GM18499 (cell line): ENCODE measurements around the gene EIF3CL.
"Not testable (repeated sequence)": the region's sequence is repeated elsewhere in the genome, so short reads cannot be mapped to it uniquely, and the experiment has no call there.

Experiments
- ATAC-seq: cut with Tn5 transposase; IDR thresholded peaks from one replicate; pipeline ENCODE4 v1.9.1; 2021; ENCODE audit warnings: moderate number of reproducible peaks; ENCODE audit not compliant: insufficient read depth, unreplicated experiment

The EIF3CL gene

GRCh38 chr16:28363408-28363807 lies 40.2 kb downstream of the EIF3CL start, which contains the start of gene NPIPB6:
TSS of gene NPIPB6 (minus strand) at chr16:28363508. CDS start at chr16:28362822, 686 bp downstream.
- ATAC-seq, result not testable (repeated sequence)

DNA sequence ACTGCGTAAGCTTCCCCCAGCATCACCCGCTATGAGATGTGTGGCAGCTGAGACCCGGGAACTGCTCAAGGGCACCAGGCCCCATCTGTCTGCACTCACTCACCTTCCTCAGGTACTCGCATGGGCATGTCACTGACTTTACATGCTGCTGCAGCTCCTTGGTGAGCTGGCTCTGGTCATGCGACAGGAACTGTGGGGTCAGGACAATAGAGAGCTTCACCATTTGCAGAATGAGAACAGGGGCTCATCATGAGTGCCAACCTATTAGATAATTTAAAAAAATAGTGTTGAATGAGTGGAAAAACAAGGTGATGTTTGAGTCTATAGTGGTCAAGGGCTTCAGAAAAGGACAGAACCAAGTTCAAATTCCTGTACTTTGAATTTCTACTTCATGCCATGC lies 41.0 kb downstream of the EIF3CL start:
- ATAC-seq, result not testable (repeated sequence)

GRCh38 chr16:28338230-28338629 lies 65.4 kb downstream of the EIF3CL start:
- ATAC-seq, result not testable (repeated sequence)

DNA sequence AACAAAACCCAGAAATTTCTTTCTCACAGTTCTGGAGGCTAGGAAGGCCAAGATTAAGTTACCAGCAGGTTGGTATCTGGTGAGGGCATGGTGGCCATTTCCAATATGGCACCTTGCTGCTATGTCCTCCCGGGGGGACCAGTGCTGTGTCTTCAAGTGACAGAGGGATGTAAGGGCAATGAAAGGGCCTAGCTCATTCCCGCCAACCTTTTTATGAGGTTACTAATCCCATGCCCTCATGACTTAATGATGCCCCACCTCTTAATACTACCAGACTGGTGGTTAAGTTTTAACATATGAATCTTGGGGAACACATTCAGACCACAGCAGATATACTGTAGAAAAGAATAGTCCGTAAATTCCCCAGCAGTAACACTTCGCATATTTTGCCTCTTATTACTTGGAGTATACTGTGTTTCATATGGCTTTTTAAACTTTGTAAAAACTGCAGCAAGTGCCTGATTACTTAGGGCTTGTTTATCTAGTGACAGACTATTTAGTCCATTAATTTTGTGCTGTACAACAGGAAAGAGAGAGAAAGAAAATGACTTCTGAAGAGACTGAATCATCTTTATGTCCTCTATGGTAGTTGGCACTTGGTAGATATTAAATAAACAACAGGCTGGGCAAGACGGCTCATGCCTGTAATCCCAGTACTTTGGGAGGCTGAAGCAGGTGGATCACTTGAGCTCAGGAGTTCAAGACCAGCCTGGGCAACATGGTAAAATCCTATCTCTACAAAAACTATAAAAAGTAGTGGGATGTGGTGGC lies 66.5 kb downstream of the EIF3CL start:
- ATAC-seq, result not testable (repeated sequence)

GRCh38 chr16:28335678-28336077 lies 68.0 kb downstream of the EIF3CL start:
- ATAC-seq, result not testable (repeated sequence)

DNA sequence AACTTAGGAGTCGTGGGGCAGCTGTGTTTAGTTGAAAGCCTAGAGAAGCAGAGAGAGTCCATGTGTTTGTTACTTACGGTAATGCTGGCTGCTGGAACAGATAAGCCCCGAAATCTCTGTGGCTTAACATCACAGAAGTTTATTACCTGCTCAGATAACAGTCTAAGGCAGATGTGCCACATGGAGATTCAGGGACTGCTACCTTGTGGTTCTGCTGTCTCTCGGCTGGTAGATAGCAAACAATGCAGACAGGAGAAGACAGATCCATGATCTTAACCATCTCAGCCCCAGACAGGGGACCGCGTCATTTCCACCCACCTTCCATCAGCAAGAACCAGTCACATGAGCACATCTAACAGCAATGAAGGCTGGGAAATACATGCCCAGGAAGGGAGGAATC lies 71.0 kb downstream of the EIF3CL start:
- not testable (repeated sequence) for ATAC-seq

DNA sequence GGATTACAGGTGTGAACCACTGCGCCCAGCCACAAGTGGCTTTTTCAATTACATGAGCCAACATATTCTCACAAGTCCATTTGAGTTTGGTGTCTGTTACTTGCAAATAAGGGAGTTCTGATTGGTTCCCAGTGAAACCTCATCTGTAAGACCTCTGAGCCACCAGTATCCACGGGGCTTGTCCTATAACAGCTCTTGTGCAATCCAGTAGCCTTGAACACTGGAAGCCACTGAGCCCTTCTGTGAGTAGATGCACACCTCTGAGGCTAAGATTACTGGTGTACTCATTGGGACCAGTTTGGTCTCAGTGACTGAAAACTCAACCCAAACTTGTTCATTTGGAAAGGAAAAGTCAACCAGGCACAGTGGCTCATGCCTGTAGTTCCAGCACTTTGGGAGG lies 72.7 kb downstream of the EIF3CL start:
- not testable (repeated sequence) for ATAC-seq

DNA sequence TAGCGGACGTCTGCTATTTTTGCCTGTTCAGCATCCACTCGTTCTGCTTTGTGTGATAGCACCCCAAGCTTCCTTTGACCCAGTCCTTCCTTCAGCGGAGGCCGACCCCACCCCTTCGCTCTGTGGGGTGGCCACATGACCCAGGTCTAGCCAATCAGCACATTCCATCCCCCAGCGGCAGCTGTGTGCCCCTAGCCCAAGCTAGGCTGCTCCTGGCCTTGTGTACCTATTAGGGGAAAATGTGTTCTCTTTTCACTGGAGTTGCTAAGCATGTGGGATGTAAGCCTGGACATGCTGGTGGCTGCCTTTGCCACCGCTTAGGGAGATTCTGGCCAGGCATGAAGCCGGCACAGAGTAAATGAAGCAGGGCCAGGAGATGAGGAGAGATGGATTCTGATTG lies 73.4 kb downstream of the EIF3CL start:
- ATAC-seq, result not testable (repeated sequence)
